ENCODE data around the gene STEAP4.
"Not testable (repeated sequence)": the region's sequence is repeated elsewhere in the genome, so short reads cannot be mapped to it uniquely, and the experiment has no call there.

Gene STEAP4

GRCh38 chr7:88293866-88294265 lies 12.8 kb downstream of the STEAP4 start:
- Histone ChIP-seq H3K9me3 (ENCODE audit: control insufficient read depth, insufficient read depth, low read length) (no peaks in the 10 kb centered on the region), H3K27ac (ENCODE audit: low read depth, low read length) (no peak overlapping the region), H3K9ac (ENCODE audit: low read depth, low read length) (no peak overlapping the region), H3K27me3 (ENCODE audit: control insufficient read depth, insufficient read depth, low read length) (no peaks in the 10 kb centered on the region), H3K36me3 (ENCODE audit: control insufficient read depth, insufficient read depth, low read length) (no peaks in the 10 kb centered on the region), H3K4me1 (ENCODE audit: control insufficient read depth, insufficient read depth, low read length) (no peaks in the 10 kb centered on the region), H3K4me3 (ENCODE audit: low read depth, low read length) (no peak overlapping the region)

- H3K4me1 ChIP-seq (ENCODE audit: control insufficient read depth, insufficient read depth, low read length), result no peaks in the 10 kb centered on the region
- no peaks in the 10 kb centered on the region for H3K27me3 ChIP-seq (ENCODE audit: control insufficient read depth, insufficient read depth, low read length)
- H3K36me3 ChIP-seq (ENCODE audit: control insufficient read depth, insufficient read depth, low read length), result no peaks in the 10 kb centered on the region
- H3K9ac ChIP-seq (ENCODE audit: low read depth, low read length), result no peak overlapping the region
- H3K27ac ChIP-seq (ENCODE audit: low read depth, low read length), result no peak overlapping the region
- no peak overlapping the region for H3K4me3 ChIP-seq (ENCODE audit: low read depth, low read length)
- H3K9me3 ChIP-seq (ENCODE audit: control insufficient read depth, insufficient read depth, low read length), result no peaks in the 10 kb centered on the region
Observed at GRCh38 chr7:88291398-88292173, 15.1 kb downstream of the STEAP4 start.

GRCh38 chr7:88290491-88290890 lies 16.2 kb downstream of the STEAP4 start:
- Histone ChIP-seq H3K27me3 (ENCODE audit: control insufficient read depth, insufficient read depth, low read length) (no peaks in the 10 kb centered on the region), H3K9me3 (ENCODE audit: control insufficient read depth, insufficient read depth, low read length) (no peaks in the 10 kb centered on the region), H3K36me3 (ENCODE audit: control insufficient read depth, insufficient read depth, low read length) (no peaks in the 10 kb centered on the region), H3K9ac (ENCODE audit: low read depth, low read length) (no peak overlapping the region), H3K27ac (ENCODE audit: low read depth, low read length) (no peak overlapping the region), H3K4me3 (ENCODE audit: low read depth, low read length) (no peak overlapping the region), H3K4me1 (ENCODE audit: control insufficient read depth, insufficient read depth, low read length) (no peaks in the 10 kb centered on the region)

GRCh38 chr7:88289564-88290025 lies 17.1 kb downstream of the STEAP4 start:
- H3K4me3 ChIP-seq (ENCODE audit: low read depth, low read length), result no peak overlapping the region
- no peak overlapping the region for H3K27ac ChIP-seq (ENCODE audit: low read depth, low read length)
- no peaks in the 10 kb centered on the region for H3K9me3 ChIP-seq (ENCODE audit: control insufficient read depth, insufficient read depth, low read length)
- no peaks in the 10 kb centered on the region for H3K36me3 ChIP-seq (ENCODE audit: control insufficient read depth, insufficient read depth, low read length)
- no peaks in the 10 kb centered on the region for H3K27me3 ChIP-seq (ENCODE audit: control insufficient read depth, insufficient read depth, low read length)
- H3K9ac ChIP-seq (ENCODE audit: low read depth, low read length), result no peak overlapping the region
- H3K4me1 ChIP-seq (ENCODE audit: control insufficient read depth, insufficient read depth, low read length), result no peaks in the 10 kb centered on the region

- Histone ChIP-seq H3K27ac (ENCODE audit: low read depth, low read length) (no peak overlapping the region), H3K36me3 (ENCODE audit: control insufficient read depth, insufficient read depth, low read length) (no peaks in the 10 kb centered on the region), H3K4me3 (ENCODE audit: low read depth, low read length) (no peak overlapping the region), H3K9me3 (ENCODE audit: control insufficient read depth, insufficient read depth, low read length) (no peaks in the 10 kb centered on the region), H3K4me1 (ENCODE audit: control insufficient read depth, insufficient read depth, low read length) (peaks cover 12% of the 10 kb centered on the region), H3K9ac (ENCODE audit: low read depth, low read length) (no peak overlapping the region), H3K27me3 (ENCODE audit: control insufficient read depth, insufficient read depth, low read length) (no peaks in the 10 kb centered on the region)
Observed at GRCh38 chr7:88281749-88282148, 24.9 kb downstream of the STEAP4 start.

- H3K9ac ChIP-seq (ENCODE audit: low read depth, low read length), result no peak overlapping the region
- no peaks in the 10 kb centered on the region for H3K9me3 ChIP-seq (ENCODE audit: control insufficient read depth, insufficient read depth, low read length)
- no peaks in the 10 kb centered on the region for H3K36me3 ChIP-seq (ENCODE audit: control insufficient read depth, insufficient read depth, low read length)
- H3K4me1 ChIP-seq (ENCODE audit: control insufficient read depth, insufficient read depth, low read length), result peaks cover 17% of the 10 kb centered on the region
- no peaks in the 10 kb centered on the region for H3K27me3 ChIP-seq (ENCODE audit: control insufficient read depth, insufficient read depth, low read length)
- no peak overlapping the region for H3K4me3 ChIP-seq (ENCODE audit: low read depth, low read length)
- H3K27ac ChIP-seq (ENCODE audit: low read depth, low read length), result no peak overlapping the region
Observed at GRCh38 chr7:88280801-88281200, 25.9 kb downstream of the STEAP4 start.

GRCh38 chr7:88279323-88279722 lies 27.4 kb downstream of the STEAP4 start:
- Histone ChIP-seq H3K4me1 (ENCODE audit: control insufficient read depth, insufficient read depth, low read length) (peaks cover 20% of the 10 kb centered on the region), H3K9me3 (ENCODE audit: control insufficient read depth, insufficient read depth, low read length) (no peaks in the 10 kb centered on the region), H3K36me3 (ENCODE audit: control insufficient read depth, insufficient read depth, low read length) (no peaks in the 10 kb centered on the region), H3K9ac (ENCODE audit: low read depth, low read length) (no peak overlapping the region), H3K27me3 (ENCODE audit: control insufficient read depth, insufficient read depth, low read length) (no peaks in the 10 kb centered on the region), H3K27ac (ENCODE audit: low read depth, low read length) (no peak overlapping the region), H3K4me3 (ENCODE audit: low read depth, low read length) (no peak overlapping the region)

GRCh38 chr7:88278881-88279280 lies 27.8 kb downstream of the STEAP4 start:
- peaks cover 20% of the 10 kb centered on the region for H3K4me1 ChIP-seq (ENCODE audit: control insufficient read depth, insufficient read depth, low read length)
- no peaks in the 10 kb centered on the region for H3K27me3 ChIP-seq (ENCODE audit: control insufficient read depth, insufficient read depth, low read length)
- no peak overlapping the region for H3K9ac ChIP-seq (ENCODE audit: low read depth, low read length)
- no peak overlapping the region for H3K4me3 ChIP-seq (ENCODE audit: low read depth, low read length)
- no peak overlapping the region for H3K27ac ChIP-seq (ENCODE audit: low read depth, low read length)
- no peaks in the 10 kb centered on the region for H3K9me3 ChIP-seq (ENCODE audit: control insufficient read depth, insufficient read depth, low read length)
- H3K36me3 ChIP-seq (ENCODE audit: control insufficient read depth, insufficient read depth, low read length), result no peaks in the 10 kb centered on the region

GRCh38 chr7:88276605-88277153 lies 30.0 kb downstream of the STEAP4 start:
- Histone ChIP-seq H3K27me3 (ENCODE audit: control insufficient read depth, insufficient read depth, low read length) (no peaks in the 10 kb centered on the region), H3K9ac (ENCODE audit: low read depth, low read length) (no peak overlapping the region), H3K4me1 (ENCODE audit: control insufficient read depth, insufficient read depth, low read length) (peaks cover 22% of the 10 kb centered on the region), H3K4me3 (ENCODE audit: low read depth, low read length) (no peak overlapping the region), H3K9me3 (ENCODE audit: control insufficient read depth, insufficient read depth, low read length) (no peaks in the 10 kb centered on the region), H3K27ac (ENCODE audit: low read depth, low read length) (no peak overlapping the region), H3K36me3 (ENCODE audit: control insufficient read depth, insufficient read depth, low read length) (no peaks in the 10 kb centered on the region)

- not testable (repeated sequence) for H3K9me3 ChIP-seq (ENCODE audit: control insufficient read depth, insufficient read depth, low read length); H3K27ac ChIP-seq (ENCODE audit: low read depth, low read length); H3K36me3 ChIP-seq (ENCODE audit: control insufficient read depth, insufficient read depth, low read length); H3K27me3 ChIP-seq (ENCODE audit: control insufficient read depth, insufficient read depth, low read length); H3K9ac ChIP-seq (ENCODE audit: low read depth, low read length); H3K4me3 ChIP-seq (ENCODE audit: low read depth, low read length)
- peaks cover 16% of the 10 kb centered on the region for H3K4me1 ChIP-seq (ENCODE audit: control insufficient read depth, insufficient read depth, low read length)
Observed at GRCh38 chr7:88274856-88275255, 31.8 kb downstream of the STEAP4 start.

GRCh38 chr7:88269586-88269985 lies 37.1 kb downstream of the STEAP4 start:
- Histone ChIP-seq H3K36me3 (ENCODE audit: control insufficient read depth, insufficient read depth, low read length) (no peaks in the 10 kb centered on the region), H3K27me3 (ENCODE audit: control insufficient read depth, insufficient read depth, low read length) (no peaks in the 10 kb centered on the region), H3K4me3 (ENCODE audit: low read depth, low read length) (no peak overlapping the region), H3K4me1 (ENCODE audit: control insufficient read depth, insufficient read depth, low read length) (peaks cover 5% of the 10 kb centered on the region; the same call in 1 of the 2 replicates), H3K9ac (ENCODE audit: low read depth, low read length) (no peak overlapping the region), H3K27ac (ENCODE audit: low read depth, low read length) (no peak overlapping the region), H3K9me3 (ENCODE audit: control insufficient read depth, insufficient read depth, low read length) (no peaks in the 10 kb centered on the region; the same call in 1 of the 2 replicates)

Measured in HUES48 (cell line).